SIG-M5 treated with dmso at 0.1 percent for 504 hours (cell line): Measurements from ENCODE around the gene LSAMP.

Experiments used
- DNase-seq: peaks from one replicate; lab custom pipeline; 2025; ENCODE audit not compliant: unreplicated experiment; lab: John Stamatoyannopoulos, UW

Gene LSAMP

GRCh38 chr3:115915061-115915460 is 530.2 kb downstream of the LSAMP start:
- no peak for DNase-seq

GRCh38 chr3:115913069-115913686 is 532.1 kb downstream of the LSAMP start:
- peak; percentile 6 for DNase-seq

DNA sequence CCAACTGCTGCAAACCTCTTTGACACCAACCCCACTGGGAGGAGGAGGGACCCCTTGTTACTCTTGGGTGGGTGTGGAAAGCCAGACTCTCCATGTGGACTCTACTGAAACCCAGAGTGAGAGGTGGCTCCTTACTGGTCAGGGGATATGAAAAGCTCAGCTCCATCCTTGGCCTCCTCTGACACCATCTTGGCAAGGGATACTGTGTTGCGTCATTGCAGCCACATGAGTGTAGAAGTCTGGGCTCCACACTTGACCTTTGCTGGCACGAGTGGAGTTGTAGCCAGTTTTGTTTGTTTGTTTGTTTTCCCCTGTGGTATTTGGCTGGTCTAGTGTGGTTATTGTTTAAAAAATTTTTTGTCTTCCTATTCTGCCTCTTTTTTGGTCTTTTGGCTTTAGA is 532.9 kb downstream of the LSAMP start:
- DNase-seq, result no peak

DNA sequence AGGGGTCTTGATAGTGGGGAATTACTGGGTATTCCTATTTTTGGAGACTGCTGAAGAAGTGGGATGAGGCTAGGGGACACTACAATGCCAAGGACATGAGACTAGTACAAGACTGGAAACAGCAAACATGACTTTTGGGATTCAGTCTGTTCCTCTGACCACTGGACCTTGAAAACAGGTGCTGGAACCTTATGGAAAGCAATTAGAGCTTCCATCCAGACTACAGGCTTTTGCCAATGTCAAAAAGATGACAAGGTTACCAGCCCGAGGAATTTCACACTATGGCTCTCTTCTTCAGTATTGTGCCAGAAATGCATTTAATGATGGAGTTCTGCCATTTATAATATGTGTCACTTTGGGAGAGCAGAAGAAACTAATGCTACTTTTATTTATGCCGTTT is 539.4 kb downstream of the LSAMP start:
- no peak for DNase-seq

DNA sequence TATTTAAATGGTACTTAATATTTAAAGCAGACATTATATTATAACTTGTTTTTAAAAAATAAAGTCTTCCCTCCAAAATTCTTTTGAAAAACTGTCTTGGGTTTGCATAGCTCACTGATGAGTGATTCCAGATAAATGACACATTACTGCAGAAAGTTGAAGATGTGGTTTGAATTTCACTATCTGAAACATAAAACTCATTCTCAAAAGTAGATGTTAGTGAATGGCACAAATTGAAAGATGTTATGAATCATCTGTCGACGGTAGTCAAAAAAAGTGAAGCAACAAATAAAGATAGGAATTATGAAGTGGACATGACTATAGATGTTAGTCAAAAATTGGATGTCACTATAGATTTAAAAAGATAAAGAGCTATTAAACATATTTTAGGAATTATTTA is 541.4 kb downstream of the LSAMP start:
- no peak for DNase-seq

- DNase-seq, result no peak
Measured at GRCh38 chr3:115901008-115901407, 544.3 kb downstream of the LSAMP start.

DNA sequence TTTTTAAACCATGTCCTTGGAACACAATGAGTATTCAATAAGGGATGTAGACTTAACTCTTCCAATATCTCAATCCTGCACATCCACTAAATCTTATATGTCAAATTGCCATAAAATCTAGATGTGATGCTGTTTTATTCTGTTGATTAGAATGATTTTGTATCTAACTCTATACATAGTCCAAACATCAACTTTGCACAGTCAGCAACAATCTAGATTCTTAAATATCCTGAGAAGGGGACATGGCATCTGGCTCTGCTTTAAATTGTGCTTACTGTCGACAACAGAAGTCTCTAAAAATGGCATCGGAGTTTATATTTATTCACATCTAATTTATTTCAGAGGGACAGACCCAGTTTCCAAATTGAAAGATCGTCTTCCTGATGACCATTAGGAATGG is 545.8 kb downstream of the LSAMP start:
- DNase-seq, result no peak

DNA sequence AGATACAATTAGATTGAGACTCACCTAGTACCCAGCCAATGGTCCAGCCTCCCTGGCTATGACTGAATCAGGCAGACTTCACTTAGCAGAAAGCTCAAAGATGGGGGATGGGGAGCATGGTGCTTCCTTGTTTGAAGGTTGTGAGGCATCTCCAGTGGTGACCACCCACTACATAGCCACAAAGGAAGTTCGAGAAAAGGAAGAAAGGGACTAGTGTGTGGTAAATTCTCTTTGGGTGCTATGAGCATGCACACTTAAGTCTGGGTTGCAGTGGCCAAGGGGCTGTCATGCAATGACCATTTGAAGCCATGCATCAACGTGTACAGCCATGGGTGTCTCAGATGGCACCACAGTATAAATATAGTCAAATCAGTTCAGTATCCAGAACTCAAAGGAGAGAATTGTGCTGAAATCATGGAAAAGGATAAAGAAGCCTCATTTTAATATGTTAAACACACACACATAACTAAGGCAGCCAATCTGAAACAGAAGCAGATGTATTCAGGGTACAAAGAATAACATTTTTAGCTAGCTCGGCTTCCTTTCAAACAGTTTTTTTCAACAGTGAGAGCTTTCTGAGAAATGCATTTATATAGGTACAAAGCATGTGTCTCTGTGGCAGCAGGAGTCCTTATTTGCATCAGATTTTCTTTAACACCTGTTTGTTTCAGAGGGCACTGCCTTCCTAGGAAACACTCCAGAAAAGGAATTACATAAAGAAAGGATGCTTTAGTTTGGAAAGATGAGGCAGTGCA is 546.5 kb downstream of the LSAMP start:
- DNase-seq, result no peak

DNA sequence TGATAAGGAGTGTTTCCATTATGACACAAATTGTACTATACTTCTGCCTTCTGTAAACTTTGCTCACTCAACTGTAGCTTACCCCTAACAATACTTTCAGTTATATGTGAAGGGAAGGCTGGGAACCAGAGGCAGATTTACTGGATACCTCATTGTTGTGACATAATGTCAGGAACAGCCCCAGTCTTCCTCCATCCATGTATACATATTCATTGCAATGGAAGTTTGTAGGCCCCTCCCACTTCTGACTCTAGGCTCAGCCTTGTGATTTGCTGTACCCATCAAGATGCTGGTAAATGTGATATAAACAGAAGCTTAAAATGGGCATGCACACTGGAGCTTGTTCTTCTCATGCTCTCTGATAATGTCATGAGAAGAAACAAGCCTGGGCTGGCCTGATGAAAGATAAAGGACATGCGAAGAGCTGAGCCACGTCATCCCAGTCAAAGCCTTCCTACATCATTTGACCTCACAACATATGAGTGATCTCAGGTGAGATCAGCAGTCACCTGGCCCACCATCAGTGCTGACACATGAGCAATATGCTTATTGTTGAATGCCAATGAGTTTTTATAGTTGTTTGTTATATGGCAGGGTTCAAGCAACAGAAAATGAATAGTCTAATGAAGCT is 554.2 kb downstream of the LSAMP start:
- no peak for DNase-seq

GRCh38 chr3:115890579-115890978 is 554.7 kb downstream of the LSAMP start:
- no peak for DNase-seq

DNA sequence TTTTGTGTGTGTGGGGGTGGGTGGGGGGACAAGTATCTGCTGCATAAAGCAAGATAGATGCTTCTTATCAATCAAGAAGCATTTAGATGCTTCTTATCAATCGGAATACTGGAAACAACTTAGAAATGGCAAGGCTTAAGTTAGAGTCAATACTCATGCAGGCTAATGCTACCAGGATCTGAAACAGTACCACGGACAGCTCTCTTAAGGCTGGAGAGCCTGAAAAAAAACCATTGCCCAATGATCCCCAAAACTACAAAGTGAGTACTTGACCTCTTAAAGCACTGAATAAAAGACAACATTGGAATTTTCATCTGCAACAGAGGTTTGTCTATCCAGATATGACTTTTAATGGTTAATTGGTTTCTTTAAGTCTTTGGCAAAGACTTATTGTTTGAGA is 559.7 kb downstream of the LSAMP start:
- no peak for DNase-seq

- no peak for DNase-seq
Measured at GRCh38 chr3:115877615-115877899, 567.7 kb downstream of the LSAMP start.

GRCh38 chr3:115876876-115877614 is 568.2 kb downstream of the LSAMP start:
- DNase-seq, result no peak

GRCh38 chr3:115875460-115875859 is 569.8 kb downstream of the LSAMP start:
- DNase-seq, result no peak

DNA sequence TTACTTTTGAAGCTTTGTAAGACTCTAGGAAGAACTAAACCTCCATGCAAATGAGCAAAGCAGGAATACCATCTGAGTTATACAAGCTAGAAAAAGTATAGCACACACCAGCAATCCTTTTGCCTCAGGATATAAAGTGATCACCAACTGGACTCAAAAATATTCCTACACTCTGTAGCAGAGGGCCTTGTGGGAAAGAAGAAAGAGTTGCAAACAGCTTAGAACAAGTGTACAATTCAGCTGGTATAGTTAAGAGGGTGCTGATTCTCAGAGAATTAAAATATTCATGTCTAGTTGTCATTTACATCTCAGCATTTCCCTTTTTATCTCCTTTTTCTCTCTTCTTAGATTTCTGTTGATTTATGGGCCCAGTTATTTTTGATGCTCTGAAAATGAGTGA is 573.6 kb downstream of the LSAMP start:
- no peak for DNase-seq

DNA sequence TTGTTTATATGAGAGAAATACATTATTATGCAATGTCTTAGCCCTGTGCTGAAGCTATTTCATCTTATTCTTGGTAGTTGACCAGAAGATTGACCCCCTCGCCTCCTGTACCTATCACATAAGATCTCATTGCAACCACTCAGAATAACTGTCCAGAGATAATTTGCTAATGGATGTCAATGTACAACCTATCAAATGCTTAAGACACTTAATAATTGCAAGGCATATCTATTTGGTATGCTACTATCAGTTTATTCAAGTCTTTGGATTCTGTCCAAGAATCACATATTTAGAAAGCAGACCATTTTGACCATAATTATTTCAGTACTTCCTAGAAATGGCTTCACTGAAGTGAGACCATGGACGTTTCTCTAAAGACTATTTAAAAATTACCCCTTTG is 580.4 kb downstream of the LSAMP start:
- no peak for DNase-seq

DNA sequence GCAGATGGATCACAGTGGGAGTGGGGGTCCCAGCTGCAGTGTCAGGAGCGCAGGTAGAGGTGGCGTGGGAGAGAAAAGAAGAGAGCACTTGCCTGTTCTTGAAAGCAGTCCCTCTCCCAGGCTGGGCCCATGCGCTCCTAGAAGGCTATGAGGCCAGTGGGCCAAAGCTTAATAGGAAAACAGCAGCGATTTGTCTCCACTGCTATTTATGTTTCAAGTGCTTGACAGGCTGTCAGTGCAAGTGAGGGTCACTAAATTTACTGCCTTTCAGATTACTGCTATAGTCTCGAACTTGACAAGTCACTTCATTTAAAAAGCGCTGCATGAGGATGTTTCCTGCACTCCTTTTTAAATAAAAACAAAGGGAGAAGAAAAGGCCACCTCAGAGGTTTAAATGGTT is 582.4 kb downstream of the LSAMP start:
- no peak for DNase-seq

DNA sequence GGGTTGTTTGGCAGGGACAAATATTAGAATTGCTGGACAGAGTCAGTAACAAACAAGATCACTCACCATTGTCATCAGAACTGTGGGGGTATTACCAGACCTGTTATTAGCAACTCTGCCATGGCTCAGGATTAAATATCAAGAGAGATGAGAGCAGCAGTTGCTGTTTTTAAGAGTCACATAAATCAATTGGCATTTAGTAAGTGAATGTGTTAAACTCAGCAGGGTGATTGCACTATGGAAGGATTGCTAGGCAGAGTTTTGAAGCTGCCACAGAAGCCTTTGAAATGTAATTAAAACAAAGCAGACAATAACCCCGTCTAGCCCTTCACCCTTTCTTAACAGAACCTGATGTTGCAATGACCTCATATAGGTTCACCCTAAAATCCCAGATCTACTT is 583.2 kb downstream of the LSAMP start:
- DNase-seq, result no peak

DNA sequence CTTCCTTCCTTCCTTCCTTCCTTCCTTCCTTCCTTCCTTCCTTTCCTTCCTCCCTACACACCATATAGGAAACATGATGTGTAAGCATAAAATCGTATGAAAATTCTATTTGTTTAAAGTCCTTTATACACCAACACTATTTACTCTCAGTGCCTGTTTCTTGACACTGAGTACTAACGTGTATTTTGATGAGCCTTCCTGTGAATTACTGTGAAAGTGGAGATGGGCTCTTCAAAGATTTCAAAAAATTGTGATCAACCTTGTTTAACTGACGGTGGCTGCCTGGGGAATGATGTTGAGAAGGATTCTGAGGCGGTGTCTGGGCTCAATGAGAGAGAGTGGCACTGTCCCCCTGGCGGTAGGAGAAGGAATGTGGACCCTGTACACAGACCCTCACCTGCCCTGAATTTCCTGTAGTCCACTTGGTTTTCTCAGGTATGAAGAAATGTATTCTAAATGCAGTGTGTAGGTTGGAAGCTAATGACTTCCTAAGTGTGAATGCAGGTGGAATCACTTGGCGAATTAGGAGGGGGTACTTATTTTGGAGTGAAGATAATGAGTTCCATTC is 584.0 kb downstream of the LSAMP start:
- no peak for DNase-seq

DNA sequence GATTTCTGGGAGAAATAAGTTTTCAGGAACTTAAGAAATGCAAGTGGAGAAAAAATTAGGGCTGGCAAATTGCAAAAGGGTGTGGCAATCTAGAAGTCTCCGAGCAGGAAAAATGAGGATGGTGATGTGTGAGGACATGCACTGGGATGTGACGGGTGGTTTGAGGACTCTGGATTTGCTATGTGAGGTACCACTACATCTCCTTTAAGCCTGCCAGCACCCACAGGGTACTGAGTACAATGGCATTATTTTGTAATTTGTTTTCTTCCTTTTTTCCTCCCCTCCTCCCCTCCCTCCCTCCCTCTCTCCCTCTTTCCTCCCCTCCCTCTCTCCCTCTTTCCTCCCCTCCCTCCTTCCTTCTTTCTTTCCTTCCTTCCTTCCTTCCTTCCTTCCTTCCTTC is 584.5 kb downstream of the LSAMP start:
- no peak for DNase-seq

DNA sequence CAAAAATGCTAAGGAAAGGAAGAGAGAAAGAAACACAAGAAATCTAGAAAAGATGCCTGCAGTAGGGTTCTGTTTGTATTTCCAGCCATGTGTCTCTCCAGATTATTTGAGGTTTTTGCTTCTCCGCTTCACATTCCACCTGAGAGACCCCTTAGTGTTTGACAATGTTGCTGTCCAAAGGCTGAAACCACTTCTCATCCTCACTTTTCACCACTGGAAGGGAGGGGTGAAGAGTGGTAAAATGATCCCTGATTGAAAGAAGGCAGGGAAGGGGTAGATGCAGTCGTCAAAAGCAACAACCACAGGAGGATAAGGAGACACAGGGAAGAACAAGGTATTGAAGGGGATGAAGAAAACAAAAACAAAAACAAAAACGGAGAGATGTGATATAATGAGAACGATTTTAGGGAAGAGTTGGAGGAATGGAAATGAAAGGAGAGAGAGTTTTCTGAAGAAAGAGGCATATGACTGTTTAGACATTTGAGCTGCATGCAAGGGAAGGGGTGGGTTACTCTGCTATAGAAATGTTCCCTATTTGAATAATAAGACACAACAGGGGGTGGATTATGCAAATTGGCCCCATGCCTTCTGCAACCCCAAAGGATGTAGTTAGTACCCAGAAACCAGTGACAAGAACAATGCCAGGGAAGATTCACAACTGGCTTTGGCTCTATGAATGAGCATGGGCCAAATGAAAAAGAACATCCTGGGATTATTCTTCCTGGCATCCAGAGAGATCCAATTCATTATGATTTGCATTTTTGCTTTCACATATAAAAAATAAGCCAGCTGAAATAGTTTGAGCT is 586.1 kb downstream of the LSAMP start:
- DNase-seq, result no peak
